ENCODE data around the gene OSTF1.

GRCh38 chr9:75169623-75170022 lies 81.3 kb downstream of the OSTF1 start:
- TF ChIP-seq SPI1 (IDR thresholded peaks at IDR 0.05; ENCODE audit: low read depth, low read length) (no peak), POLR2AphosphoS5 (IDR thresholded peaks at IDR 0.05; ENCODE audit: low read depth, low read length) (no peak), POLR2A (IDR thresholded peaks at IDR 0.05; ENCODE audit: low read depth, low read length) (no peak), TAF1 (IDR thresholded peaks at IDR 0.05; ENCODE audit: low read depth, low read length) (no peak), PAX5 (IDR thresholded peaks at IDR 0.05; ENCODE audit: insufficient read depth, low read length, severe bottlenecking) (no peak), POU2F2 (IDR thresholded peaks at IDR 0.05; ENCODE audit: low read depth, low read length) (no peak)
